SJCRH30 (cell line): Measurements from ENCODE around the gene HTR3D. TPM values are rescaled to one million over a fixed set of nuclear protein-coding genes. Genes with fewer than 3 reads are reported as not detected.
"Not testable (repeated sequence)": the region's sequence is repeated elsewhere in the genome, so short reads cannot be mapped to it uniquely, and the experiment has no call there.

Experiments used
- DNase-seq, 2 experiments: peaks; one replicate each; pipeline ENCODE4 v3.0.0-alpha.2; 2015 to 2020
- H3K27ac ChIP-seq: fragments of 250-450 bp; sonication (Bioruptor Pico); 2 replicates; pipeline ENCODE4 v1.5.1; 2020; ENCODE audit warnings: mild to moderate bottlenecking, moderate library complexity
- H3K27me3 ChIP-seq: fragments of 250-450 bp; sonication (Bioruptor Pico); 2 replicates; pipeline ENCODE4 v1.5.1; 2020; ENCODE audit warnings: mild to moderate bottlenecking, moderate library complexity
- H3K36me3 ChIP-seq: fragments of 250-450 bp; sonication (Bioruptor Pico); 2 replicates; pipeline ENCODE4 v1.5.1; 2020; ENCODE audit warnings: mild to moderate bottlenecking, moderate library complexity
- H3K4me1 ChIP-seq: fragments of 250-450 bp; sonication (Bioruptor Pico); 2 replicates; pipeline ENCODE4 v1.5.1; 2020; ENCODE audit warnings: mild to moderate bottlenecking, moderate library complexity
- H3K4me3 ChIP-seq: fragments of 250-450 bp; sonication (Bioruptor Pico); 2 replicates; pipeline ENCODE4 v1.5.1; 2020; ENCODE audit warnings: mild to moderate bottlenecking, moderate library complexity
- H3K9me3 ChIP-seq: fragments of 250-450 bp; sonication (Bioruptor Pico); replicated peaks from 2 replicates; pipeline ENCODE4 v1.5.1; 2020; ENCODE audit warnings: mild to moderate bottlenecking, moderate library complexity
- total RNA-seq: library from RNA; depleted of rRNA; stranded (reverse); fragments of >200 nt; shearing (Covaris generic); gene quantifications from 2 replicates; pipeline ENCODE4 v1.2.3, GENCODE V29; 2014

HTR3D gene
- total RNA-seq, 1 experiment from 2014 or later = not detected

DNA sequence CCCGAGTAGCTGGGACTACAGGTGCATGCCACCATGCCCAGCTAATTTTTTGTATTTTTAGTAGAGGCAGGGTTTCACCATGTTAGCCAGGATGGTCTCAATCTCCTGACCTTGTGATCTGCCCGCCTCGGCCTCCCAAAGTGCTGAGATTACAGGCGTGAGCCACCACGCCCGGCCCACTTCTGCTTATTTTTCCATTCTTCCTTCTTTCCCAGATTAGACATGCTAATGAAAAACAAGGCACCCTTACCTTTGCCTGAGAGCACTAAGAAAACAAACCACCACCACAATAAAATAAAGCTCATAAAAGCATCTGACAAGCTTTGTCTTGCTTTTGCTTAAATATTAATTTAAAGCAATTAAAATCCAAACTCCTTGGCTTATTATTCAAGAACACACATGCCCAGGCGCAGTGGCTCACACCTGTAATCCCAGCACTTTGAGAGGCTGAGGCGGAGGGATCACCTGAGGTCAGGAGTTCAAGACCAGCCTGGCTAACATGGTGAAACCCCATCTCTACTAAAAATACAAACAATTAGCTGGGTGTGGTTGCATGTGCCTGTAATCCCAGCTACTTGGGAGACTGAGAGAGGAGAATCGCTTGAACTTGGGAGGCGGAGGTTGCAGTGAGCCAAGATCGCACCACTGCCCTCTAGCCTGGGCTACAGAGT lies 24.3 kb upstream of the HTR3D start:
- DNase-seq, H3K9me3 ChIP-seq, H3K36me3 ChIP-seq, H3K27ac ChIP-seq, H3K27me3 ChIP-seq, H3K4me1 ChIP-seq, H3K4me3 ChIP-seq: not testable (repeated sequence)

DNA sequence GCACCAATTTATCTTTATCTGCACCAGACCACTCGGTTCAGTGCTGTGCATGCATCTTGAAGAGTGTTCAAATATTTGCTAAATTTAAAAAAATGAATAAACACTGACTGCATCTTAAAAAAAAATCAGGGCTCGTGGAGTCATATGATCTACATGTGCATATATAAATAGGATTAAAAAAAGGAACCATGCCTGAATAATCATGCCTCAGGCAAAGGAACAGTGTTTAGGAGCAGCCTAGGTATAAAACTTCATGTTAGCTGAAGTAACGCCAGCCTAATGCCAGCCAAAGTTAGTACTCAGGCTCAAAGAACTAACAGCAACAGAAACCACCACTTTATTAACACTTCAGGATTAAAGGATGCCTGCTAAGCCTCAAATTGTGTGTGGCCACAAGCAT lies 23.4 kb upstream of the HTR3D start:
- peaks cover 2% of the 10 kb centered on the region; the same call in 1 of the 2 replicates for H3K4me1 ChIP-seq
- H3K9me3 ChIP-seq = no peaks in the 10 kb centered on the region; the same call in 1 of the 2 replicates
- no peaks in the 10 kb centered on the region for H3K27me3 ChIP-seq
- no peak for DNase-seq
- H3K4me3 ChIP-seq = no peak overlapping the region
- H3K36me3 ChIP-seq = 0 out of 2 replicates have a peak, but pooled peaks cover 10% of the 10 kb centered on the region
- H3K27ac ChIP-seq = no peak overlapping the region

DNA sequence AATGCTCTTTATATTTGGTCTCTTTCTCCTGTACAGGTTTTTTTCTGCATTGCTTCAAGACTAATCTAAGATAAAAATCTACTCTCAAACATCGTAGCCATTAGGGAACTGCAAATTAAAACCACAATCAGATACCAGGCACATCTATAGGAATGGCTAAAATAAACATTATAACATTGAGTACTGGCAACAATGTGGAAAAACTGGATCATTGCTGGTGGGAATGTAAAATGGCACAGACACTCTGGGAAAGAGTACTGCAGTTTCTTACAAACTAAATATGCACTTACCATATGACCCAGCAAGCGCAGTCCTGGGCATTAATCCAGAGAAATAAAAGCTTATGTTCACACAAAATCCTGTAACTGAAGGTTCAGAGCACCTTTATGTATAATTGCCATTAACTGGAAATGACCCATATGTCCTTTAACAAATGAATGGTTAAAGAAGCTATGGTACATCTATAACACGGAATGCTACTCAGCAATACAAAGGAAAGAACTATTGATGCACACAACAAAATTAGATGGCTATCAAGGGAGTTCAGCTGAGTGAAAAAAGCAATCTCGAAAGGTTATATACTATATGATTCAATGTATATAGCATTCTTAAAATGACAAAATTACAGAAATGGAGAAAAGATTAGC lies 20.2 kb upstream of the HTR3D start:
- H3K27me3 ChIP-seq = no peaks in the 10 kb centered on the region
- no peak overlapping the region for H3K4me3 ChIP-seq
- DNase-seq = no peak
- no peak overlapping the region for H3K27ac ChIP-seq
- H3K4me1 ChIP-seq = no peaks in the 10 kb centered on the region; the same call in 1 of the 2 replicates
- H3K9me3 ChIP-seq = no peaks in the 10 kb centered on the region
- 0 out of 2 replicates have a peak, but pooled peaks cover 10% of the 10 kb centered on the region for H3K36me3 ChIP-seq

DNA sequence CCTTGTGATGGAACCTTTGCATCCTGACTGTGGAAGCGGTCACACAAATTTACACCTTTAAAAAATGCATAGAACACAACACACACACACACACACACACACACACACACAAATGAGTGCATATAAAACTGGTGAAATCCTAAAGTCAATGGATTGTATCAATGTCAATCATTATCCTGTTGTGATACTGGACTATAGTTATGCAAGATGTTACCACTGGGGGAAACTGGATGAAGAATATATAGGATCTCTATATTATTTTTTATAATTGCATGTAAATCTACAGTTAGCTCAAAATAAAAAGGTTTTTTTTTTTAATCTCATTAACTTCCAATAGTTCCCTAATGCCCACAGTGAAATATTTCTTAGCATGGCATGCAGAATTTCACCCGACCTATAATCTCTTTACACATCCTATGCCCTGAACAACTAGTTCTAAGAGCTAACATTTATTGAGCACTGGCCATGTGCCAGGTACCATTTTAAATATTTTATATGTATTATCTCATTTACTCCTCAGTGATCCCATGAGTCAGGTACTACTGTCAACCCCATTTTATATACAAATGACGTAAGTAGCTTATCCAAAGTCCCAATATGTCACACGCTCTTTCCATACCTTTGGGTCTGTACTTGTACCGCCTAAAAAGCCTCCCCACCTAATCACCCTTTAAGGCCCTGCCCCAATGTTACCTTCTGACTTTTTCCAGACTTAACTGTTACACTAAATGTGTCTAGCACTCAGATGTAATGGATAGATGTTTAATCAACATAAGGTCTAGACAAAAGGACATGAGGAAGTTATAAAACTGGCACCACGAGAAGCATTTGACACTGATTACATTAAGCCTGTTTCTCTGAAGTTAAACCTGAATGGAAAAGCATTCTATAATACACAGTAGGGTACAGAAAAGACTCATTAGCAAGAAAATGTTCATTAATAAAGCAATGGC lies 19.3 kb upstream of the HTR3D start:
- 0 out of 2 replicates have a peak, but pooled peaks cover 10% of the 10 kb centered on the region for H3K36me3 ChIP-seq
- no peaks in the 10 kb centered on the region for H3K9me3 ChIP-seq
- no peak overlapping the region for H3K4me3 ChIP-seq
- H3K27ac ChIP-seq = no peak overlapping the region
- no peaks in the 10 kb centered on the region; the same call in 1 of the 2 replicates for H3K4me1 ChIP-seq
- DNase-seq = no peak
- H3K27me3 ChIP-seq = no peaks in the 10 kb centered on the region

DNA sequence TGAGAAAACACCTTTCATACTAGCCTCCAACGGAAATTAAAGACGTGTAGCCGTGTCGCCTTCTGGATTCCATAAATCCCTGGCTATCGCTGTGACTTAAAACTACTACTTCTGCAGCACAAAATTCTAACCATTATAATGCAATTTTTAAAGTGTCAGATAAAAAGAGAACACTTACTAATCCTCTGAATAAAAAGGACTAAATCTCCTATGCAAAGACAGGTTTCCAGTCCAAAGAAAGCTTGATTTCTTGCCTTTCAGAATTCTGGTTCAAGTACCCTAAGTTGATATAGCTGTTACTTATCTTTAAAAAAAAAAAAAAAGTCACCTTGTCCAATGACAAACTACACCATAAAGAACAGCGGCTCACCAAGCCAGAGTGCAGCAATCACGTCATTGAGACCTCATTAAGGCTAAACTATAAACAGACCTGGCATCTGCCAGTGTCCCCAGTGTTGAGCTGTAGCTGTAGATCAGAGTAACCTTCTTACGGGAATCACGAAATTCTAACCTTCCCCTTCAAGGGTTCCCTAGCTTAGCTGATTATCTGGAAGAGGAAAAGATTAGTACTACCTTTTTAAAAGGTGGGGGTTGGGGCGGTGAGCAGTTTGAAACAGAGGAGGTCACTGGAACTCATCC lies 16.0 kb upstream of the HTR3D start:
- no peak overlapping the region for H3K27ac ChIP-seq
- DNase-seq = no peak

DNA sequence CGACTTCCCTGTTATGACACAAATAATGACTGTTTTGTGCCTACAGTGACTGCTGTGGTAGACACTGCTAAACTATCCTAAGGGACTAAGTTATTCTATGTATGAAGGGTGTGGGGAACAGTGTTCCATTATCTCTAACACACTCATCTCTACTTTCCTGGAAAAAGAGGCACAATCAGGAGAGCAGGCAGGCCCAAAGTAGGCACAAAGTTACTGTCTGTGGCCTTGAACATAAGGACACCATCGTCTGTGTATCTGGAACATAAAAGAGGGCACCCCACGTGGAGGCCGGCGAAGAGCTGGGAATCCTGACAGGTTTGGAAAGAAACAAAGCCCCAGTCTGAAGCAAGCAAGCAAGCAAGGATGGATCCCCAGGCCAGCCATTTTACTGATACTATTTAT lies 15.4 kb upstream of the HTR3D start:
- DNase-seq = no peak
- 0 out of 2 replicates have a peak, but pooled peaks cover under 1% of the 10 kb centered on the region for H3K36me3 ChIP-seq
- no peaks in the 10 kb centered on the region for H3K27me3 ChIP-seq
- H3K4me3 ChIP-seq = no peak overlapping the region
- no peaks in the 10 kb centered on the region; the same call in 1 of the 2 replicates for H3K4me1 ChIP-seq
- no peaks in the 10 kb centered on the region for H3K9me3 ChIP-seq
- H3K27ac ChIP-seq = no peak overlapping the region

More for the DNA sequence above, 16.0 kb upstream of the HTR3D start:
- Histone ChIP-seq H3K4me1 (no peaks in the 10 kb centered on the region; the same call in 1 of the 2 replicates), H3K4me3 (no peak overlapping the region), H3K9me3 (no peaks in the 10 kb centered on the region), H3K36me3 (0 out of 2 replicates have a peak, but pooled peaks cover 4% of the 10 kb centered on the region), H3K27me3 (no peaks in the 10 kb centered on the region)

DNA sequence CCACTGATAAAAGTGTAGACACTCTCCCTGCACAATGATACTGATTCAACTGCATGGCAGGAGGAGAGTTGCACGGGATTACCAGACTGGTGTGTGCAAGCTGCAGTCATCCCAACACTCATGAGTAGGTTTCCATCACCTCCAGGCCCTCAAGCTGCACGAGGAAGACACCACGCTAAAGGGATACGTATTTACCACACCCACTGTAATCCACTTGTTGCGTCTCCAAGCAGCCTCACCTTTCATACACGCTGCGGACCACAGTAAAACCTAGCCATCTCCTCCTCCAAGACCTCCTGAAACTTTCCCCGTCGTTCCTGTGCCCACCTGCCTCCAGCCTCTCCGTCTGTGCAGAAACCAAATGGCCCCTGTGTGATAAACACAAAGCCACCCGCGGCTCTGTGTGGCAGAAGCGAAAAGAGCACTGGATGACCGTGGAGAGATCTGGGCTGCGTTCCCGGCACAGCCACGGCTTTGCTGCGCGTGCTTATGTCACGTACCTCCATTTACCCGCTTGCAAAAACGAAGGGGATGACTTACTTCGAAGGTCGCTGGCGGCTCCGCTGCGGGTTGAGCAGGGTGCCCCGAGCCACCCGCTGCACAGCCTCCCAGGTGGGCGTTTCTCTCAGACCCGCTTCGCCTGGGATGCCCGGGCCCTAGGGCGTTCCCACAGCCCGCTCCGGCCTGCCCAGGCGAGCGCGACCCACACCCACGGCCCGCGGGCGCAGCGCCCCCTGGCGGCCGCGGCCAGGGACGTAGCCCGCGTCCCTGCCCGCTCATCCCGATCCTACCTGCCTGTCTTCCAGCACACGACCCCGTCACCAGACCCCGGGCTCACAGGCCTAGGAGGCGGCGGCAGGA lies 14.5 kb upstream of the HTR3D start:
- H3K4me3 ChIP-seq = peak overlapping the region; percentile 92
- no peaks in the 10 kb centered on the region for H3K27me3 ChIP-seq
- peak overlapping the region; percentile 38 for H3K27ac ChIP-seq
- H3K4me1 ChIP-seq = no peaks in the 10 kb centered on the region; the same call in 1 of the 2 replicates
- H3K9me3 ChIP-seq = no peaks in the 10 kb centered on the region
- H3K36me3 ChIP-seq = no peaks in the 10 kb centered on the region
- peak; percentile 60 to 79 for DNase-seq

DNA sequence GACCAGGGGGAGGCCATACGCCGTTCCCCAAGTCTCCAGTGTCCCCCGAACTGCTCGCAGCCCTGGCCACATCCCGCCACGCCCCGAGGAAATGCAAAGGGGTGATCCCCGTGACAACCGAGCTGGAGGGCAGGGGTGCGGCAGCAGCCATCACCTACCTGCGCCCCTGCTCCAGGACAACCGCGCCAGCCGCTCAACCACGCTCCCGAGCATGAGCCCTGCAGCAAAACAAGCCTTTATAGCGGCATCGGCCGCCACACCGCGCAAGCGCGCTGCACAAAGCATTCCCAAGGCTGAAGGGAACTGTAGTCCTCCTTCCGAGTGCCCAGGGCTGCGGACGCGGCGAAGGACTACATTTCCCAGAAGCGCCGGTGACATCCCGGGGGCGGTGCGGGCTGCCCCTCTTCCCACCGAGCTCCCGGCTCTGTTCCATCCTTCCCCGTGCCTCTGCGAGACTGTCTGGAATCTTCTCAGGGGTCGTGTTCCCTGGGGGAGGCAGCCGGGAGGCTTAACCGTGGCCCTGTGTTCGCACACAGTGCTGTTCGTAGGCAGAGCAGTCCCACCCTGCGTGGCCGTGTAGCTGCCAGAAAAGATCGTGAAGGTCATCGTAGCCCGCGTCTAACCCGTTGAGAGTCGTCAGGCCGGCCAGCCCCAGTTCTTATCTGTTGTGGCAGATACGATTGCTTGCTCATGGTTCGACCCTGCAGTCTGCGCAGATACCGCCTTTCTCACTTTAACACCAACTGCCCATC lies 13.7 kb upstream of the HTR3D start, which contains the start of gene ABCC5:
TSS of gene ABCC5 (minus strand) at position 213 of the 752 bp plus-strand sequence. CDS start 3,492 bp downstream, outside the sequence.
- Histone ChIP-seq H3K9me3 (no peaks in the 10 kb centered on the region), H3K36me3 (no peaks in the 10 kb centered on the region), H3K4me3 (peak within 1 kb of the TSS; percentile 92), H3K27me3 (no peaks in the 10 kb centered on the region), H3K27ac (peak within 1 kb of the TSS; percentile 38), H3K4me1 (no peaks in the 10 kb centered on the region; the same call in 1 of the 2 replicates)
- peak; percentile 92 to 94 for DNase-seq

DNA sequence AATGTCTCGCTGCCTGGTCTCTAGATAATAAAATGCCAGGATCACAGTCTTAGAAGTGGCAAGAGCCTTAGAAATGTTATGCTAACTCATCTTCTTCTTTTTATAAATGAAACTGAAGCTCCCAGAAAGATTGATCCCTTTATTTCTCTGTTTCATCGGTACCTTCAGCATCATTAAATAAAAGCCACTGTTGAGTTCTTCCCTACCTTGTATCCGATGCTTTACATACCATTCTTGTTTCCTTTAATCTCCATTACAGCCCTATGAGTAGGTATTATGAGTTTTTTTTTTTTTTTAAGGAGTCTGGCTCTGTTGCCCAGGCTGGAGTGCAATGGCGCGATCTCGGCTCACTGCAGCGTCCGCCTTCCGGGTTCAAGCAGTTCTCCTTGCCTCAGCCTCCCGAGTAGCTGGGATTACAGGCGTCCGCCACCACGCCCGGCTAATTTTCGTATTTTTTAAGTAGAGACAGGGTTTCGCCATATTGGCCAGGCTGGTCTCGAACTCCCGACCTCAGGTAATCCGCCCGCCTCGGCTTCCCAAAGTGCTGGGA lies 13.0 kb upstream of the HTR3D start:
- H3K27me3 ChIP-seq = no peaks in the 10 kb centered on the region
- H3K9me3 ChIP-seq = no peaks in the 10 kb centered on the region
- H3K36me3 ChIP-seq = no peaks in the 10 kb centered on the region
- H3K27ac ChIP-seq = peak overlapping the region; percentile 14; the same call in 1 of the 2 replicates
- DNase-seq = no peak
- H3K4me1 ChIP-seq = no peaks in the 10 kb centered on the region; the same call in 1 of the 2 replicates
- H3K4me3 ChIP-seq = peak overlapping the region; percentile 92

DNA sequence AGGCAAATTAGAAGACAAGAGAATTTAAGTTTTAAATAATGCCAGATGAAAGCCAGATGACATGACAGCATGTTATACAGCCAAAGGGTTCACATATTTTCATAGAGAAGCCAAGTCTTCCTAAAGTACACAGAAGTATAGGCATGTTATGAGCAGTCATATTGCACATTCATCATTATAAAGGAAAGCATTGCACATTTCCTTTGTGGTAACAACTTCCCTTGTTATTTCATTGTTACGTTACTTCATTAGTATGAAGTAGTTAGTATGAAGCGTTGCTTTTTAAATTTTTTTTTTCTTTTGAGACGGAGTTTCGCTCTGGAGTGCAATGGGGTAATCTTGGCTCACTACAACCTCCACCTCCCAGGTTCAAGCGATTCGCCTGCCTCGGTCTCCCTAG lies 9.2 kb upstream of the HTR3D start:
- Histone ChIP-seq H3K4me3 (no peak overlapping the region), H3K4me1 (no peaks in the 10 kb centered on the region), H3K36me3 (no peaks in the 10 kb centered on the region), H3K9me3 (no peaks in the 10 kb centered on the region), H3K27ac (no peak overlapping the region), H3K27me3 (no peaks in the 10 kb centered on the region)
- no peak for DNase-seq

DNA sequence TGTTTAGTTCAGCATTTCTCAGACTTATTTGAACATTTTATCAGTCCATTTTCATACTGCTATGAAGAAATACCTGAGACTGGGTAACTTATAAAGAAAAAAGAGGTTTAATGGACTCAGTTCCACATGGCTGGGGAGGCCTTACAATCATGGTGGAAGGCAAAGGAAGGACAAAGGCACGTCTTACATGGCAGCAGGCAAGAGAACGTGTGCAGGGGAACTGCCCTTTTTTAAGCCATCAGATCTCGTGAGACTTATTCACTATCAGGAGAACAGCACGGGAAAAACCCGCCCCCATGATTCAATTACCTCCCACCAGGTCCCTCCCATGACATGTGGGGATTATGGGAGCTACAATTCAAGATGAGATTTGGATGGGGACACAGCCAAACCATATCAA lies 6.3 kb upstream of the HTR3D start:
- H3K4me3 ChIP-seq, H3K27me3 ChIP-seq, DNase-seq, H3K9me3 ChIP-seq, H3K27ac ChIP-seq, H3K36me3 ChIP-seq, H3K4me1 ChIP-seq: not testable (repeated sequence)

DNA sequence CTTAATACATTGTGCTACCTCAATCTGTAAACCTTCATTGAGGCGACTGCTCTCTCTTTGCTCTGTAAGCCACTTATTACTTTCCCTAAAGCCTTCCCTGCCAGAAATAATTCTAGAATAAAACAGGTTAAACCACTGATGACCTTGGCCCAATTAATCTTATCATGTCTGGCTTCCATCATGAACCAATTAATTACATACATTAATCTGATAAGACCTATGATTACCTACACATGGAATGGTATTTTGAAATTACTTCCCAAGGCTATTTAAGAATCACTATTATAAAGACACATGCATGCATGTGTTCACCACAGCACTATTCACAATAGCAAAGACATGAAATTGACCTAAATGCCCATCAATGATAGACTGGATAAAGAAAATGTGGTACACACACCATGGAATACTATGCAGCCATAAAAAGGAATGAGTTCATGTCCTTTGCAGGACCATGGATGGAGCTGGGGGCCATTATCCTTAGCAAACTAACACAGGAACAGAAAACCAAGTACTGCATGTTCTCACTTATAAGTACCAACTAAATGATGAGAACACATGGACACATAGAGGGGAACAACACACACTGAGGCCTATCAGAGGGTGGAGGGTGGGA lies 3.2 kb upstream of the HTR3D start:
- H3K36me3 ChIP-seq, H3K4me1 ChIP-seq, H3K27me3 ChIP-seq, H3K27ac ChIP-seq, H3K9me3 ChIP-seq, DNase-seq, H3K4me3 ChIP-seq: not testable (repeated sequence)
